ENCODE data around the gene TGFBR3.

GRCh38 chr1:91753878-91754277 is 132.1 kb downstream of the TGFBR3 start:
- no peak for TF ChIP-seq EZH2phosphoT487 (IDR thresholded peaks at IDR 0.05; ENCODE audit: low read depth)
- TF ChIP-seq, protein P1, sequence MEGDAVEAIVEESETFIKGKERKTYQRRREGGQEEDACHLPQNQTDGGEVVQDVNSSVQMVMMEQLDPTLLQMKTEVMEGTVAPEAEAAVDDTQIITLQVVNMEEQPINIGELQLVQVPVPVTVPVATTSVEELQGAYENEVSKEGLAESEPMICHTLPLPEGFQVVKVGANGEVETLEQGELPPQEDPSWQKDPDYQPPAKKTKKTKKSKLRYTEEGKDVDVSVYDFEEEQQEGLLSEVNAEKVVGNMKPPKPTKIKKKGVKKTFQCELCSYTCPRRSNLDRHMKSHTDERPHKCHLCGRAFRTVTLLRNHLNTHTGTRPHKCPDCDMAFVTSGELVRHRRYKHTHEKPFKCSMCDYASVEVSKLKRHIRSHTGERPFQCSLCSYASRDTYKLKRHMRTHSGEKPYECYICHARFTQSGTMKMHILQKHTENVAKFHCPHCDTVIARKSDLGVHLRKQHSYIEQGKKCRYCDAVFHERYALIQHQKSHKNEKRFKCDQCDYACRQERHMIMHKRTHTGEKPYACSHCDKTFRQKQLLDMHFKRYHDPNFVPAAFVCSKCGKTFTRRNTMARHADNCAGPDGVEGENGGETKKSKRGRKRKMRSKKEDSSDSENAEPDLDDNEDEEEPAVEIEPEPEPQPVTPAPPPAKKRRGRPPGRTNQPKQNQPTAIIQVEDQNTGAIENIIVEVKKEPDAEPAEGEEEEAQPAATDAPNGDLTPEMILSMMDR (IDR thresholded peaks at IDR 0.05; ENCODE audit: low read depth, low read length), result no peak

Measured in OCI-LY3 (cell line).